Progenitor cell of endocrine pancreas (in vitro differentiated cells): ENCODE results near the gene OSBP2. TPM values are rescaled to one million over a fixed set of nuclear protein-coding genes. Genes with fewer than 3 reads are reported as not detected.
A peak's percentile ranks its signal among the peaks of the same experiment; 100 is the strongest.

ENCODE experiments used
- DNase-seq: peaks from one replicate; pipeline ENCODE4 v3.0.0; 2021; ENCODE audit warnings: low spot score; ENCODE audit not compliant: unreplicated experiment
- H3K27ac Mint-ChIP-seq: 2 replicates; pipeline ENCODE4 v1.8.0; 2021; ENCODE audit warnings: mild to moderate bottlenecking, moderate library complexity, mixed read lengths
- H3K27me3 Mint-ChIP-seq: 2 replicates; pipeline ENCODE4 v1.8.0; 2021; ENCODE audit warnings: mixed read lengths
- H3K36me3 Mint-ChIP-seq: 2 replicates; pipeline ENCODE4 v1.8.0; 2022; ENCODE audit warnings: mixed read lengths; ENCODE audit not compliant: insufficient read depth
- H3K4me1 Mint-ChIP-seq: 2 replicates; pipeline ENCODE4 v1.8.0; 2021; ENCODE audit warnings: low read depth, mixed read lengths
- H3K4me3 Mint-ChIP-seq: 2 replicates; pipeline ENCODE4 v1.8.0; 2021; ENCODE audit warnings: low read depth, mild to moderate bottlenecking, moderate library complexity, mixed read lengths
- H3K9me3 Mint-ChIP-seq: 2 replicates; pipeline ENCODE4 v1.8.0; 2021; ENCODE audit warnings: low read depth, mixed read lengths
- total RNA-seq: library from RNA; stranded (reverse); gene quantifications from 2 replicates; pipeline ENCODE4 v1.2.1, GENCODE V29; 2021
- TF ChIP-seq, protein P1 (sequence below): fragments of 200-600 bp; sonication (generic); IDR thresholded peaks from one replicate; pipeline ENCODE4 v1.5.0; 2021; ENCODE audit warnings: antibody characterized with exemption, mild to moderate bottlenecking; ENCODE audit not compliant: unreplicated experiment

Gene OSBP2
- total RNA-seq, 1 donor from 2014 or later: 8.3 TPM

DNA sequence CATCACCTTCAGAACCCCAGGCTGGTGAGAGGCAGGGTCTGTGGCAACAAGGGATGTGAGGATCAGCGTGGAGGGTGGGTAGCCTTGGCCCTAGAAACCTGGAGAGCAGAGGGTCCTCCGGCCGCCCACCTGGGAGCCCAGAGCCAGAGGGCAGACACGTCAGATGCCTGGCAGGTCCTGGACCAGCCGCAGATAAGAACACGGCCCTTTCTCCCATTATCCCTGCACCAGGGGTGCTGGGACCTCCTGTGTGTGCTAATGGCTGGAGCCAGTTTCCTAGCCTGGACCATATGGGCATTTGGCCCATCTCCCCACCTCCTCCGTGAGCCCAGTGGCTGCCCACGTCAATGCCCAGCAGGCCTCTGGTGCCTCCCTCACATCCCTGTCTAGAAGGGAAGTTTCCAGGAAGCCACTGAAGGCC, 185.5 kb downstream of the OSBP2 start:
- no peak overlapping the region for H3K27ac Mint-ChIP-seq
- no peaks in the 10 kb centered on the region for H3K9me3 Mint-ChIP-seq
- H3K27me3 Mint-ChIP-seq: peaks cover 2% of the 10 kb centered on the region
- TF ChIP-seq, protein P1, sequence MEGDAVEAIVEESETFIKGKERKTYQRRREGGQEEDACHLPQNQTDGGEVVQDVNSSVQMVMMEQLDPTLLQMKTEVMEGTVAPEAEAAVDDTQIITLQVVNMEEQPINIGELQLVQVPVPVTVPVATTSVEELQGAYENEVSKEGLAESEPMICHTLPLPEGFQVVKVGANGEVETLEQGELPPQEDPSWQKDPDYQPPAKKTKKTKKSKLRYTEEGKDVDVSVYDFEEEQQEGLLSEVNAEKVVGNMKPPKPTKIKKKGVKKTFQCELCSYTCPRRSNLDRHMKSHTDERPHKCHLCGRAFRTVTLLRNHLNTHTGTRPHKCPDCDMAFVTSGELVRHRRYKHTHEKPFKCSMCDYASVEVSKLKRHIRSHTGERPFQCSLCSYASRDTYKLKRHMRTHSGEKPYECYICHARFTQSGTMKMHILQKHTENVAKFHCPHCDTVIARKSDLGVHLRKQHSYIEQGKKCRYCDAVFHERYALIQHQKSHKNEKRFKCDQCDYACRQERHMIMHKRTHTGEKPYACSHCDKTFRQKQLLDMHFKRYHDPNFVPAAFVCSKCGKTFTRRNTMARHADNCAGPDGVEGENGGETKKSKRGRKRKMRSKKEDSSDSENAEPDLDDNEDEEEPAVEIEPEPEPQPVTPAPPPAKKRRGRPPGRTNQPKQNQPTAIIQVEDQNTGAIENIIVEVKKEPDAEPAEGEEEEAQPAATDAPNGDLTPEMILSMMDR: no peak
- DNase-seq: no peak
- H3K4me3 Mint-ChIP-seq: no peak overlapping the region
- H3K36me3 Mint-ChIP-seq: no peaks in the 10 kb centered on the region
- H3K4me1 Mint-ChIP-seq: peaks cover 4% of the 10 kb centered on the region

- Mint-ChIP-seq H3K4me1 (peaks cover 4% of the 10 kb centered on the region), H3K4me3 (no peak overlapping the region), H3K27ac (no peak overlapping the region), H3K36me3 (no peaks in the 10 kb centered on the region), H3K27me3 (peaks cover 2% of the 10 kb centered on the region), H3K9me3 (no peaks in the 10 kb centered on the region)
- TF ChIP-seq, protein P1: no peak
- DNase-seq: no peak
These were observed 186.2 kb downstream of the OSBP2 start for GRCh38 chr22:30880847-30881246.

GRCh38 chr22:30881361-30882183, 186.9 kb downstream of the OSBP2 start:
- Mint-ChIP-seq H3K4me3 (no peak overlapping the region), H3K27ac (peak overlapping the region; percentile 15), H3K36me3 (peaks cover under 1% of the 10 kb centered on the region), H3K27me3 (peaks cover 5% of the 10 kb centered on the region), H3K9me3 (no peaks in the 10 kb centered on the region), H3K4me1 (peaks cover 4% of the 10 kb centered on the region)
- TF ChIP-seq, protein P1: no peak
- DNase-seq: peak; percentile 37

- H3K4me1 Mint-ChIP-seq: peaks cover 4% of the 10 kb centered on the region
- H3K4me3 Mint-ChIP-seq: no peak overlapping the region
- no peaks in the 10 kb centered on the region for H3K9me3 Mint-ChIP-seq
- H3K36me3 Mint-ChIP-seq: peaks cover 1% of the 10 kb centered on the region
- H3K27ac Mint-ChIP-seq: no peak overlapping the region
- peaks cover 6% of the 10 kb centered on the region for H3K27me3 Mint-ChIP-seq
- DNase-seq: no peak
- TF ChIP-seq, protein P1: no peak
These were observed 187.6 kb downstream of the OSBP2 start for GRCh38 chr22:30882184-30882717.

- H3K36me3 Mint-ChIP-seq: peaks cover 4% of the 10 kb centered on the region
- TF ChIP-seq, protein P1: no peak
- H3K27ac Mint-ChIP-seq: no peak overlapping the region
- DNase-seq: no peak
- peaks cover 6% of the 10 kb centered on the region for H3K27me3 Mint-ChIP-seq
- peaks cover 4% of the 10 kb centered on the region for H3K4me1 Mint-ChIP-seq
- H3K9me3 Mint-ChIP-seq: no peaks in the 10 kb centered on the region
- H3K4me3 Mint-ChIP-seq: no peak overlapping the region
These were observed 188.4 kb downstream of the OSBP2 start for GRCh38 chr22:30882974-30883533.
